Thoracic aorta (tissue), 2 donors: ENCODE data around the gene CHST8. TPM values are rescaled to one million over a fixed set of nuclear protein-coding genes. Genes with fewer than 3 reads are reported as not detected.

Experiments used
- ATAC-seq: fragments of 150-250 bp; one replicate; pipeline ENCODE4 v1.8.0; 2017; ENCODE audit warnings: low read depth; ENCODE audit not compliant: insufficient number of reproducible peaks, low FRiP score
- DNase-seq: peaks from one replicate; pipeline ENCODE4 v3.0.0-alpha.2; 2020; ENCODE audit warnings: low spot score
- H3K27ac ChIP-seq, 2 donors: fragments of 200-600 bp; sonication (generic); 1 replicate in 1 of 2; 2 replicates in 1 of 2; pipeline ENCODE4 v1.5.1; 2016; ENCODE audit warnings: mild to moderate bottlenecking in 2 of 2, moderate library complexity in 2 of 2
- H3K27me3 ChIP-seq: fragments of 200-600 bp; sonication (generic); replicated peaks from 2 replicates; pipeline ENCODE4 v1.6.0; 2016; ENCODE audit warnings: mild to moderate bottlenecking; ENCODE audit not compliant: insufficient read depth
- H3K36me3 ChIP-seq: fragments of 200-600 bp; sonication (generic); one replicate; pipeline ENCODE4 v1.5.1; 2016
- H3K4me1 ChIP-seq, 2 donors: fragments of 200-600 bp; sonication (generic); 1 replicate in 1 of 2; 2 replicates in 1 of 2; pipeline versions ENCODE4 v1.5.1 to v1.6.0; 2016; ENCODE audit warnings: low read depth in 2 of 2, mild to moderate bottlenecking in 1 of 2; ENCODE audit not compliant: control insufficient read depth in 1 of 2
- H3K4me3 ChIP-seq: fragments of 200-600 bp; sonication (generic); 2 replicates; pipeline ENCODE4 v1.5.1; 2016; ENCODE audit warnings: mild to moderate bottlenecking
- H3K9me3 ChIP-seq: fragments of 200-600 bp; sonication (generic); 2 replicates; pipeline ENCODE4 v1.5.1; 2016
- CTCF ChIP-seq: fragments of 200-600 bp; sonication (generic); IDR thresholded peaks from one replicate; pipeline ENCODE4 v1.5.1; 2019; ENCODE audit warnings: antibody characterized with exemption
- total RNA-seq, 2 donors: library from RNA; depleted of rRNA; stranded (reverse); fragments of >200 nt; gene quantifications; one replicate each; pipeline versions ENCODE4 v1.1.0 to v1.2.3, GENCODE V29; 2016

Gene CHST8
- total RNA-seq, 2 donors from 2014 or later: 0.28 TPM; not detected in 1

- H3K9me3 ChIP-seq: no peaks in the 10 kb centered on the region
- no peak for TF ChIP-seq CTCF
- H3K27me3 ChIP-seq: no peaks in the 10 kb centered on the region
- H3K4me3 ChIP-seq: no peak overlapping the region
- ATAC-seq (no peak), DNase-seq (no peak)
- no peak overlapping the region for H3K27ac ChIP-seq
- H3K36me3 ChIP-seq: no peaks in the 10 kb centered on the region
- H3K4me1 ChIP-seq: no peaks in the 10 kb centered on the region
Measured at GRCh38 chr19:33628921-33629825, 7.4 kb downstream of the CHST8 start.

DNA sequence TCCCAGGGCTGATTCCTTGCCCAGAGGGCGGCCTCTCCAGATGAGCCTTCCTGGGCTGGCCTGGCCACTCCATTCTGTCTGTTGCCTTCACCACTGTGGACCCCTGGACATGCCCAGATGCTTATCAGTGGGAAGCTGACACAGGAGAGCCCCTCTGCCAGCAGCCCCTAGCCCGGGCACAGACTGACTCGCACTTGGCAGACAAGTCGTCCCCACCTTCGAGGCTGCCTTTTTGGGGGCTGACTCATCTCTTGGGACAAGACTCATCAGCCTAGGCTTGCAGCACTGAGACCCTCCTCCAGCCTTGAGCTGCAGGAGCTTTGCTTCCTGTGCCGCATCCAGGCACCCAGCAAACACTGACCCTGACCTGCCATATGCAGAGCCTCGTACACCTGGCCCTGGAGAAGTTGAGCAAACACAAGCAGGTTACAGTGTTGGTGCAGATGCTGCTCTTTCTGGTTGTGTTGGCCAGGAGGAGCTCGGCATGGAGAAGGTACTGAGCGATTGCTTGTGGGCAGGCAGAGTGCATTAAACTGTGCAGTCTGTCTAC, 8.1 kb downstream of the CHST8 start:
- ATAC-seq (no peak), DNase-seq (no peak)
- no peaks in the 10 kb centered on the region for H3K36me3 ChIP-seq
- H3K4me1 ChIP-seq: no peaks in the 10 kb centered on the region
- H3K4me3 ChIP-seq: no peak overlapping the region
- TF ChIP-seq CTCF: no peak
- H3K27me3 ChIP-seq: no peaks in the 10 kb centered on the region
- no peaks in the 10 kb centered on the region for H3K9me3 ChIP-seq
- no peak overlapping the region for H3K27ac ChIP-seq

GRCh38 chr19:33630880-33631608, 9.3 kb downstream of the CHST8 start:
- no peaks in the 10 kb centered on the region for H3K9me3 ChIP-seq
- DNase-seq (no peak), ATAC-seq (no peak)
- no peaks in the 10 kb centered on the region for H3K36me3 ChIP-seq
- H3K27ac ChIP-seq: no peak overlapping the region
- H3K4me1 ChIP-seq: no peaks in the 10 kb centered on the region
- TF ChIP-seq CTCF: no peak
- no peak overlapping the region for H3K4me3 ChIP-seq
- H3K27me3 ChIP-seq: no peaks in the 10 kb centered on the region

- Histone ChIP-seq H3K9me3 (no peaks in the 10 kb centered on the region), H3K36me3 (no peaks in the 10 kb centered on the region), H3K4me3 (no peak overlapping the region), H3K27me3 (no peaks in the 10 kb centered on the region), H3K27ac (no peak overlapping the region), H3K4me1 (no peaks in the 10 kb centered on the region)
- no peak for DNase-seq
- ATAC-seq: no peak
- no peak for TF ChIP-seq CTCF
Measured at GRCh38 chr19:33631609-33631973, 9.8 kb downstream of the CHST8 start.
